Endothelial cell of umbilical vein (primary cell): ENCODE measurements around the gene CAMK2G. TPM values are rescaled to one million over a fixed set of nuclear protein-coding genes. Genes with fewer than 3 reads are reported as not detected.

ENCODE experiments used
- BruUV-seq: library from RNA; stranded (reverse); fragments of 400-500 nt; replicated peaks from 2 replicates; lab custom pipeline; 2021; lab: Mats Ljungman, UMichigan
- CTCF ChIA-PET: fragments of 300-600, 350-600 bp; sonication (Branson Sonifier 250); formaldehyde crosslinking; loops from one replicate; lab custom pipeline; 2021; ENCODE audit warnings: antibody characterized with exemption, inconsistent platforms; lab: Charles Lee
- POLR2A ChIA-PET: fragments of 300-600, 350-600 bp; sonication (Branson Sonifier 250); formaldehyde crosslinking; loops from one replicate; lab custom pipeline; 2021; ENCODE audit warnings: antibody characterized with exemption, inconsistent platforms; lab: Charles Lee
- DNase-seq: peaks from one replicate; pipeline ENCODE4 v3.0.0-alpha.2; 2011; ENCODE audit warnings: low read depth, low spot score
- FAIRE-seq: peaks from 2 replicates; lab custom pipeline; 2011; peaks lifted over from hg19 to GRCh38; lab: Jason Lieb, UNC
- H2AFZ ChIP-seq: 2 replicates; pipeline ENCODE4 v1.6.0; 2012; ENCODE audit warnings: low read depth, low read length, control low read depth, inconsistent platforms
- H3K27ac ChIP-seq: 2 replicates; pipeline ENCODE4 v1.5.1; 2011; ENCODE audit warnings: low read depth, mild to moderate bottlenecking, control low read depth, low read length, moderate library complexity; ENCODE audit not compliant: insufficient read depth
- H3K27me3 ChIP-seq, 2 experiments: 2 replicates each; pipeline versions ENCODE4 v1.6.0 to v1.6.1; 2011; ENCODE audit warnings: low read length in 2 of 2, mixed read lengths in 1 of 2; ENCODE audit not compliant: control insufficient read depth in 2 of 2, insufficient read depth in 2 of 2
- H3K36me3 ChIP-seq, 2 experiments: 2 replicates in 1 of 2; 3 replicates in 1 of 2; pipeline ENCODE4 v1.5.1; 2011; ENCODE audit warnings: low read length in 2 of 2, mild to moderate bottlenecking in 1 of 2, moderate library complexity in 1 of 2; ENCODE audit not compliant: control insufficient read depth in 2 of 2, insufficient read depth in 2 of 2; ENCODE audit errors: extremely low read depth in 1 of 2
- H3K4me1 ChIP-seq: 3 replicates; pipeline ENCODE4 v1.5.1; 2011; ENCODE audit warnings: mild to moderate bottlenecking, low read length; ENCODE audit not compliant: control insufficient read depth, insufficient read depth; ENCODE audit errors: extremely low read depth
- H3K4me2 ChIP-seq: 2 replicates; pipeline ENCODE4 v1.6.1; 2011; ENCODE audit warnings: low read length, control low read depth, mixed read lengths; ENCODE audit not compliant: insufficient read depth
- H3K4me3 ChIP-seq, 3 experiments: fragments of 200-600 bp in 1 of 3; sonication (generic), shearing (Covaris generic) in 1 of 3; replicated peaks in 1 of 3; 2 replicates each; pipeline ENCODE4 v1.5.1; 2011 to 2016; ENCODE audit warnings: control low read depth in 3 of 3, low read length in 3 of 3, mild to moderate bottlenecking in 2 of 3, inconsistent platforms in 1 of 3, low read depth in 1 of 3, moderate library complexity in 1 of 3; ENCODE audit not compliant: insufficient read depth in 1 of 3
- H3K79me2 ChIP-seq: 2 replicates; pipeline ENCODE4 v1.6.0; 2012; ENCODE audit warnings: low read length, inconsistent platforms; ENCODE audit not compliant: control insufficient read depth, insufficient read depth
- H3K9ac ChIP-seq: replicated peaks from 2 replicates; pipeline ENCODE3; 2011; ENCODE audit warnings: low read length, control low read depth; ENCODE audit not compliant: insufficient read depth; ENCODE audit errors: extremely low read depth
- H3K9me1 ChIP-seq: replicated peaks from 3 replicates; pipeline ENCODE4 v1.6.0; 2011; ENCODE audit warnings: mild to moderate bottlenecking, low read length; ENCODE audit not compliant: control insufficient read depth, insufficient read depth; ENCODE audit errors: extremely low read depth
- H3K9me3 ChIP-seq: replicated peaks from 2 replicates; pipeline ENCODE4 v1.5.1; 2012; ENCODE audit warnings: low read length, inconsistent platforms; ENCODE audit not compliant: control insufficient read depth, insufficient read depth
- H4K20me1 ChIP-seq: replicated peaks from 2 replicates; pipeline ENCODE3; 2011; ENCODE audit warnings: mild to moderate bottlenecking, low read length; ENCODE audit not compliant: control insufficient read depth, insufficient read depth; ENCODE audit errors: extremely low read depth
- EZH2 ChIP-seq: IDR thresholded peaks from 2 replicates; pipeline ENCODE4 v1.6.1; 2012; ENCODE audit warnings: borderline replicate concordance, low read depth, mild to moderate bottlenecking, moderate library complexity, low read length, inconsistent platforms; ENCODE audit not compliant: severe bottlenecking
- FOS ChIP-seq: IDR thresholded peaks from 2 replicates; pipeline ENCODE4 v1.6.1; 2011; ENCODE audit warnings: mild to moderate bottlenecking, low read length, moderate library complexity, borderline replicate concordance; ENCODE audit not compliant: insufficient read depth
- GATA2 ChIP-seq: IDR thresholded peaks from 2 replicates; pipeline ENCODE4 v1.7.0; 2011; ENCODE audit warnings: low read depth, mild to moderate bottlenecking, moderate library complexity, mixed read lengths, low read length; ENCODE audit not compliant: insufficient read length, insufficient read depth
- JUN ChIP-seq: IDR thresholded peaks from 2 replicates; pipeline ENCODE4 v1.6.1; 2011; ENCODE audit warnings: borderline replicate concordance, low read depth; ENCODE audit not compliant: insufficient read length, insufficient read depth
- MYC ChIP-seq: IDR thresholded peaks from one replicate; pipeline ENCODE4 v1.6.1; 2011; ENCODE audit warnings: mild to moderate bottlenecking, low read depth, low read length
- POLR2A ChIP-seq: IDR thresholded peaks from 2 replicates; pipeline ENCODE4 v1.6.1; 2012; ENCODE audit warnings: low read depth, mild to moderate bottlenecking, control low read depth, low read length
- POLR2AphosphoS5 ChIP-seq: IDR thresholded peaks from 2 replicates; pipeline ENCODE4 v1.6.1; 2012; ENCODE audit warnings: low read depth, mild to moderate bottlenecking, control low read depth, low read length, moderate library complexity; ENCODE audit not compliant: insufficient read depth
- dilution Hi-C: fragments of 300-500 bp; cut with MboI; formaldehyde crosslinking; loops from one replicate; pipeline ENCODE4 v1.15.0; 2019; ENCODE audit warnings: low sequenced_read_pairs; ENCODE audit not compliant: extremely low pct_ligation_motif_present
- intact Hi-C: fragments of 100-400 bp; cut with micrococcal nuclease; formaldehyde crosslinking; loops from one replicate; pipeline ENCODE4 v1.10.0; 2022
- polyA plus RNA-seq, 4 experiments: library from polyadenylated mRNA; depleted of rRNA in 3 of 4; stranded (reverse) in 3 of 4; unstranded in 1 of 4; fragments of >200 nt; gene quantifications; 2 replicates each; pipeline versions ENCODE4 v1.2.1 to v1.2.3, GENCODE V29; 2011 to 2012; ENCODE audit warnings: missing spikeins in 1 of 4
- total RNA-seq: library from RNA; stranded (reverse); gene quantifications from 2 replicates; pipeline ENCODE4 v1.2.3, GENCODE V29; 2021
- TF ChIP-seq, protein P1 (sequence below): IDR thresholded peaks from 2 replicates; pipeline ENCODE4 v1.6.1; 2011; ENCODE audit not compliant: insufficient read depth, insufficient read length
- TF ChIP-seq, protein P2 (sequence below), 2 donors: IDR thresholded peaks; 1 replicate in 1 of 2; 2 replicates in 1 of 2; pipeline ENCODE4 v1.5.1; 2011; ENCODE audit warnings: low read length in 2 of 2, mild to moderate bottlenecking in 2 of 2, moderate library complexity in 2 of 2, control low read depth in 1 of 2, inconsistent platforms in 1 of 2, low read depth in 1 of 2; ENCODE audit not compliant: insufficient read depth in 1 of 2; ENCODE audit errors: extremely low read depth in 1 of 2

CAMK2G gene
- total and polyA plus RNA-seq, 2 donors (not counting 3 experiments of a cell fraction or from before 2014, with no cell fraction given), result 27.2 to 33.6 TPM

DNA sequence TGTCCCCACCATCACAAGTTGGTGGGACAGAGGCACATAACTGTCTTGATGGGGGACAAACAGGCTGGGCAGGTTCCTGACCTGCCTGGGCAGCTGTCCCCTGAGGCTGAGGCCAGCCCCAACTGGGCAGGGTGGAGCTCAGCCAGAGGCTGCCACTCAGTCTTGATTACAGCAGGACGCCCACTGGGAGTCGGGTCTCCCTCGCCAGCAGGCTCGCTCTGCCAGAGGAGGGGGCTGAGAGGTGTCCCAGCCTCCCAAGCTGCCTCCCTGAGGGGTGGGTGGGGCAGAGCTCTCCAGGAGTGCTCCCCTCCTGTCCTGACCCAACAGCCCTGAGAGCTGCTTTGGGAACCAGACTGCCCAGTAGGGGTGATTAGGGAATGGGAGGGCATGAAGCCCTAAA is 1.8 kb upstream of the CAMK2G start:
- H3K9me1 ChIP-seq, result no peaks in the 10 kb centered on the region
- H3K9me3 ChIP-seq, result no peaks in the 10 kb centered on the region
- FAIRE-seq (no peak), DNase-seq (no peak)
- H4K20me1 ChIP-seq, result no peaks in the 10 kb centered on the region
- no peak overlapping the region for H3K4me3 ChIP-seq
- H2AFZ ChIP-seq, result no peak overlapping the region
- H3K4me1 ChIP-seq, result peaks cover 9% of the 10 kb centered on the region
- intact Hi-C loops (no loop called here), dilution Hi-C loops (no loop called here)
- H3K4me2 ChIP-seq, result no peak overlapping the region
- H3K27me3 ChIP-seq, result no peaks in the 10 kb centered on the region
- ChIA-PET POLR2A (no interaction called here), CTCF (interaction anchor here (5.7 kb wide), 1 partner anchor 101 kb away, joined by 69 read pairs; a partner anchor contains a TSS)
- H3K36me3 ChIP-seq, result peaks cover 5 to 6% of the 10 kb centered on the region in 2 experiments
- no peak overlapping the region for H3K27ac ChIP-seq
- TF ChIP-seq FOS (no peak), POLR2A (no peak), GATA2 (no peak), EZH2 (no peak), JUN (no peak), POLR2AphosphoS5 (no peak), MYC (no peak)
- TF ChIP-seq, protein P1, sequence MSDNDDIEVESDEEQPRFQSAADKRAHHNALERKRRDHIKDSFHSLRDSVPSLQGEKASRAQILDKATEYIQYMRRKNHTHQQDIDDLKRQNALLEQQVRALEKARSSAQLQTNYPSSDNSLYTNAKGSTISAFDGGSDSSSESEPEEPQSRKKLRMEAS, result no peak
- TF ChIP-seq, protein P2, sequence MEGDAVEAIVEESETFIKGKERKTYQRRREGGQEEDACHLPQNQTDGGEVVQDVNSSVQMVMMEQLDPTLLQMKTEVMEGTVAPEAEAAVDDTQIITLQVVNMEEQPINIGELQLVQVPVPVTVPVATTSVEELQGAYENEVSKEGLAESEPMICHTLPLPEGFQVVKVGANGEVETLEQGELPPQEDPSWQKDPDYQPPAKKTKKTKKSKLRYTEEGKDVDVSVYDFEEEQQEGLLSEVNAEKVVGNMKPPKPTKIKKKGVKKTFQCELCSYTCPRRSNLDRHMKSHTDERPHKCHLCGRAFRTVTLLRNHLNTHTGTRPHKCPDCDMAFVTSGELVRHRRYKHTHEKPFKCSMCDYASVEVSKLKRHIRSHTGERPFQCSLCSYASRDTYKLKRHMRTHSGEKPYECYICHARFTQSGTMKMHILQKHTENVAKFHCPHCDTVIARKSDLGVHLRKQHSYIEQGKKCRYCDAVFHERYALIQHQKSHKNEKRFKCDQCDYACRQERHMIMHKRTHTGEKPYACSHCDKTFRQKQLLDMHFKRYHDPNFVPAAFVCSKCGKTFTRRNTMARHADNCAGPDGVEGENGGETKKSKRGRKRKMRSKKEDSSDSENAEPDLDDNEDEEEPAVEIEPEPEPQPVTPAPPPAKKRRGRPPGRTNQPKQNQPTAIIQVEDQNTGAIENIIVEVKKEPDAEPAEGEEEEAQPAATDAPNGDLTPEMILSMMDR (IDR thresholded peaks at IDR 0.05; ENCODE audit: extremely low read depth in 1 of 2, insufficient read depth in 1 of 2, low read depth in 1 of 2, low read length in 2 of 2), result no peak
- H3K9ac ChIP-seq, result no peak overlapping the region
- BruUV-seq, result no TSS peak
- H3K79me2 ChIP-seq, result peaks cover 7% of the 10 kb centered on the region
